ENCODE data around the gene FN1. TPM values are rescaled to one million over a fixed set of nuclear protein-coding genes. Genes with fewer than 3 reads are reported as not detected.
"Not testable (repeated sequence)": the region's sequence is repeated elsewhere in the genome, so short reads cannot be mapped to it uniquely, and the experiment has no call there.

Gene FN1
- total RNA-seq, 1 donor from 2014 or later = 77.7 TPM

DNA sequence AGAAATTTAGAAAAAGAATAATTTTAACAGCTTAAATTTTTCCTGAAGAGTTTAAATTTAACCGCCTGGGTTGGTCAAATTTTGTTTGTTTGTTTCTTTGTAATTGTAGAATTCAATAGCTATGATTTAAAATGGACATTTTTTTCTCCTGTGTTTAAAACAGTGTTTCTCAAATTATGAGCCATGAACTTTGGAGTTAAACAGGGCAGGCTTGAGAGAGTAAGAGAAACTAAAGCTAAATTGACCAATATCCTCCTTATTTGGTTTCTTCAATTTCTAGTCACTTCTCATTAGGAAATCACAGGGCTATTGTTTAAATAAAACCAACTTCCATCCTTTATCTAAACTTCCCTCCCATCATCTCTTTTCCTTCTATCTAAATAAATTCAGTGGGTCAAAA is 21.9 kb downstream of the FN1 start:
- no peak for DNase-seq
- intact Hi-C loops (cut with DNase I) = no loop called here
- ATAC-seq (ENCODE audit: poor library complexity) = no peak

DNA sequence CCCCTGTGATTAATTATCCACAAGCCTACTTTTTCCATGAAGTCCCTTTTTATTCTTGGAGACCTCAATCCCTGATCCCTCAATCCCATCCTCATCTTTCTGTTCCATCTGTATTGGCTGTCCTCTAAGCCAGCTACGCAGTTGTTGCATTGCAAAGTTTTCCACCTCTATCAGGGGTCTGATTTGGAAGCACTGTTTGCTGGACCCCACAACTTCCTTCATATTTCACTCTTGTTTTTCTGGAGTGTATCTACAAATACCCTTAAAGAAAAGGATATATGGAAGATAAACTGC is 22.4 kb downstream of the FN1 start:
- ATAC-seq (ENCODE audit: poor library complexity) (no peak), DNase-seq (no peak)
- intact Hi-C loops (cut with DNase I) = no loop called here

DNA sequence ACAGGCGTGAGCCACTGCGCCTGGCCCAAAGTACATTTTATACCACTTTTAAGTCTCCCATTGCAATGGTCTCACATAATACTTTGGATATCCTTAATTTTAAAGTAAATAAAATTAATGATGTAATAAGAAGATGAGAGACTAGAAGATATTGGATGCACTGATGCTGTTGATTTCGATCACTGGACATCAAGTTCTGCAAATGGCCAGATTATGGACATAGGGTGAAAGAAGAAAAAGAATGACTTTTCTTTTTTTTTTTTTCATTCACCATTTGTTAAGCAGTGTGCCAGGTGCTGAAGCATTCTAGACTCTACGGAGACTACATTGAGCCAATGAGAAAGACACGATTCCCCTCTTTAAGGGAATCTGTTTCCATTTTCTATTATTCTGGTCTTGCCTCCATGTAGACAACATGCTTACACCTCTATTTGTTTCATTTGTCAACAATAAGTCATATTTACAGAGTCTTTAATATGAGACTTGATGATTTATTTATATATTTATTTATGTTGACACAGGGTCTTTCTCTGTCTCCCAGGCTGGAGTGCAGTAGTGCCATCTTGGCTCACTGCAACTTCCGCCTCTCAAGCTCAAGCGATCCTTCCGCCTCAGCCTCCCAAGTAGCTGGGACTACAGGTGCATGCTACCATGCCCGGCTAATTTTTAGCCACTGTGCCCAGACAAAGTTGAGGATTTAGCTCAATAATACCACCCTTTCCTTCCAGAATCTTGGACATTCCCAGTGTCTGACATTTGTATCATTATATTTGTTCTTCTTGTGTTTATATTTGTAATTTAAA is 23.7 kb downstream of the FN1 start:
- intact Hi-C loops (cut with DNase I) = no loop called here
- DNase-seq (no peak), ATAC-seq (ENCODE audit: poor library complexity) (no peak)

DNA sequence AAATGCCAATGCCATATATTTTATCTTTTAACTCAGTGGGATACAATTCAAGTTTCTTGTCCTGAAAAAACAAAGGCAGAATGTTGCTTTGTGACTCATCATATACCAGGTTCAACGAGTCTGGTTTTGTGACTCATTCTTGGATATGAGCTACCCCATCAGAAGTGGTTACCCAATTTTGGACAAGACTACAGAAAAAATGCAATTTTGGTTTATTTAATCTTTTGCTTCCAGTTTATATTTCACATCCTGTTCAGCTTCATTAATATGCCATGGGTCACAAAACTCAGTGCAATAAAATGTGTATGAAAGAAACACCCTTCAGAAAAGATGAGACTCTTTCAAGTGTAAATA is 25.0 kb downstream of the FN1 start:
- DNase-seq = no peak
- intact Hi-C loops (cut with DNase I) = no loop called here
- ATAC-seq (ENCODE audit: poor library complexity) = no peak

DNA sequence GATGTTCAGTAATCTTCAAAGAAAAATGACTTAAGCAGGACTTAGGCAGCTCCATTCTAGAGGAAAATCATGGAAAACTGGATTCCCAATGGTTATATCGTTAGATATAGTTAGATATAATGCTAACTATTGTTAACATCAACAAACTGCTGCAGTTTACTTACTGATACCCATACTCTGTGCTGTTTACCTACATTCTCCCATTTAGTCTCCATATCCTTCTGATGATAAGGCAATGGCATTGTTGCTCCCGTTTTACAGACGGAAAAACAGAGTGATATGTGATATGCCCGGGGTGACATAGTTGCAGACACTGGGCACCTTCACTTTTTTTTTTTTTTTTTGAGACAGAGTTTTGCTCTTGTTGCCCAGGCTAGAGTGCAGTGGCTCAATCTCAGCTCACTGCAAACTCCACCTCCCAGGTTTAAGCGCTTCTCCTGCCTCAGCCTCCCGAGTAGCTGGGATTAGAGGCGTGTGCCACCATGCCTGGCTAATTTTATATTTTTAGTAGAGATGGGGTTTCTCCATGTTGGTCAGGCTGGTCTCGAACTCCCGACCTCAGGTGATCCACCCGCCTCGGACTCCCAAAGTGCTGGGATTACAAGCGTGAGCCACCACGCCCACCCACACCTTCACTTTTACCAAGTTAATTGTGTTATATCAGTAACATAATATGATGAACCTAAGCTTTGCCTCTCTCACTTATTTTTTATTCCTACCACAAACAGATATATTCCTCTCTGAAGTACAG is 25.5 kb downstream of the FN1 start:
- DNase-seq; ATAC-seq (ENCODE audit: poor library complexity); intact Hi-C loops (cut with DNase I): not testable (repeated sequence)

DNA sequence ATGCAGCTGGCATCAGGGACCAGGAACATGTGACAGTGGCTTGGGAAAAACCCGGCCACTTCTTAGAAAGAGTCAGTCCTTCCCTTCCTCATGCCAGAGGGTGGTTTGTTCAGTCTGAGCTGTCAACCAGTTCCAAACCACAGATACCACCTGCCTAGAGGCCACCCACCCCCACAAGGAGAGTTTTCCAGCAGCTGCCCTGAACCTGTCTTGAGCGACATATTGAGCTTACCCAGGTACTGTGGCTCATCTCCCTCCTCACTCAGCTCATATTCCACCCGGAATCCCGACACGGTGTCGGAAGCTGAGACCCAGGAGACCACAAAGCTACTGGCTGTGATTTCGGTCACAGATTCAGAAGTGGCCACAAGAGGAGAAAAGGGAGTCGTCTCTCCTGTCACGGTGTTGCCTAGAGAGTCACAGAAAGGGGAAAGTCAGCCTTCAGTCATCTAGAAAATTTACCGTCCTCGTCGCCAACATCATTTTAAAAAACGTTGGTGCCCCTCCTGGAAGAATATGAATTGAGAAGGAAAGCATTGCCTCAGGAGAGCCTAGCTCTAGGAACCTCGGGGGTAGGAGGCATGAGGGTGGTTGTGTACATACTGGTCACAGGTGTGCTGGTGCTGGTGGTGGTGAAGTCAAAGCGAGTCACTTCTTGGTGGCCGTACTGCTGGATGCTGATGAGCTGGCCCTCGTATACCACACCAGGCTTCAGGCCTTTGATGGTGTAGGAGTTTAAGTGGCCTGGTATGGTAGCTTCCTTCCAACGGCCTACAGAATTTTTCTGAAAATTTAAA is 26.3 kb downstream of the FN1 start:
- intact Hi-C loops (cut with DNase I) = no loop called here
- no peak for ATAC-seq (ENCODE audit: poor library complexity)
- no peak for DNase-seq

DNA sequence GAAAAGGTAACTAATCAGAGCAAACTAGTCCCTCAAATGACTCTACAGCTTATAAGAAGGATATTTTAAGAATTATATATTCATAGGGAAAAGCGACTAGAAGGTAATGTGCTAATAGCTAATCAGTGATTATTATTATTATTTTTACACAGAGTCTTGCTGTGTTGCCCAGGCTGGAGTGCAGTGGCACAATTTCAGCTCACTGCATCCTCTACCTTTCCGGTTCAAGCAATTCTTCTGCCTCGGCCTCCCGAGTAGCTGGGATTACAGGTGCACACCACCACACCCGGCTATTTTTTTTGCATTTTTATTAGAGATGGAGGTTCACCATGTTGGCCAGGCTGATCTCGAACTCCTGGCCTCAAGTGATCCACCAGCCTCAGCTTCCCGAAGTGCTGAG is 27.4 kb downstream of the FN1 start:
- intact Hi-C loops (cut with DNase I); ATAC-seq (ENCODE audit: poor library complexity); DNase-seq: not testable (repeated sequence)

DNA sequence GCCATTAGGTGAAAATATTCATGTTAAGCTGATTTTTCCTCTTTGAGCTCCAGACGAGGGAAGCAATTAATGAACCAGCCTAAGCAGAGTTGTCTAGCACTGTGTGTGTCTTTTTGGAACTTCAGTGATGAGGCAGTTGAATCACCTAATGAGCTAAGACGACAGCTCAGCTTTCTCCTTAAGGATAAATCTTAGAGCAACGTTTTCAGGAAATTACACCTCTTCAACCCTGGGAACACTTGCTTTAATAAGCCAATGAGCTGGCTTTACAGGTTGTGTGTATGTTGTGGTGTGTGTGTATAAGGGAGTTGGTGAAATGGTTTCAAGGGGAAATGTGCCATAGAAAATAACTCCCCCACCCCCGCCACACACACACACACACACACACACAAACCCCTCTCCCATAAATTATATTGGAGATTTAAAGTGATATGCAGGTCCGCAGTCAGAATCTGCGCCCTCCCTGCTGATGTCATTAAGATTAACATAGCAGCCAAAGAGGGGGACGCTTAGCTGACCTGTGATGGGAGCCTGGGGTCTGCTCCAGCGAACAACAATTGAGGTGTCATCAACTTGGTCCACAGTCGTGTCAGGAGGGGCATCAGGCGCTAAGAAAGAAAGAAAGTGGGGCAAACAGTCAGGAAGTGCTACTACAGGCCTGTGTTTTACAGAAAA is 28.1 kb downstream of the FN1 start:
- intact Hi-C loops (cut with DNase I) = no loop called here

DNA sequence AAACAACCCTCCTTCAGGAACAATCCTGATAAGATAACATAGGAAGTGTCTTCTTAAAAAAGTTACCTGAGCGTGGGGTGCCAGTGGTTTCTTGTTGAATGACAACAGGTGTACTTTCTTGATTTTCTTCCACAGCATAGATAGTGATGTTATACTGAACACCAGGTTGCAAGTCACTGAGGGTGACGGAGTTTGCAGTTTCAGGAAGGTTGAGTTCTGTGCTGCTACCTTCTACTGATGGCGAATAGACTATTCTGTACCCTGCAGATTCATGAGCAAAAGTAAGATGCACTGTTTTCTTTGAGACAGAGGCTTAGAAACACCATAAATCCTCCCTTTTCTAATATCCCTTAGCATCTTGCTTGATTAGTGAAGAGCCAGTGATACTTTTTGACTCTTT is 28.8 kb downstream of the FN1 start:
- ATAC-seq (ENCODE audit: poor library complexity) = no peak
- intact Hi-C loops (cut with DNase I) = no loop called here
- DNase-seq = no peak

More for the DNA sequence above, 28.1 kb downstream of the FN1 start:
- no peak for DNase-seq
- ATAC-seq (ENCODE audit: poor library complexity) = no peak

DNA sequence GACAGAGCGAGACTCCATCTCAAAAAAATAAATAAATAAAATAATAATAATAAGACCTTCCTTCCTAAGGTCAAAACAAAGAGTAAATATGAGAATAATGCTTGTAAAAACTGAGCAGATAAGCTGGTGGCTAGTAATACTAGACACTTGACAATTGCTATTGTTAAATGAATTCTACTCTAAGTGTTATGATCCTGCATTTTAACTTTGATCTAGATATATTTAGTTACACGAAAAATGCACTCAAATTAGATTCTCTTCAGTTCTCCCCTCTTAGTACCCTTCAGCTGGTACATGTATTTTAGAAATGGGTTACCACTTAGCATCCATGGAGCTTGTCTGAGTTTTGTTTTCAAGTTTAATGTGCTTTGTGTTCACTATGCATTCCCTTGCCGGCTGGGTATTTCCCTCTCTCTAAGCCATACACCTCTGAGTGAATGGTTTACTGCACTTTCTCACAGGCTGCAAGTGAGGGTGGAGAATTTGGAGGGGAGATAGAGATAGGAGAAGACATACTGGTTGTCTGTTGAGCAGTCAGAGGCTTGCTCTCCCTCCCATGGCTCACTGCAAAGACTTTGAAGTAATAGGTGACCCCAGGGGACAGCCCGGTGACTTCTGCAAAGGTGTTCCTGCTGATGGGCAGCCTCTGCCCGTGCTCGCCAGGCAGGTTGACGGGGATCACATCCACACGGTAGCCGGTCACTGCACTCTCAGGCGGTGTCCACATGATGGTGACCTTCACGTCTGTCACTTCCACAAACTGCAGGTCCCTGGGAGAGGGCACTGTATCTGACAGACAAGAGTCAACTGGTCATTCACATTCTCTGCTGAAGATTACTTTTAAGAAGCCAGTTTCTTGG is 29.9 kb downstream of the FN1 start:
- intact Hi-C loops (cut with DNase I) = no loop called here
- DNase-seq = no peak
- ATAC-seq (ENCODE audit: poor library complexity) = no peak

DNA sequence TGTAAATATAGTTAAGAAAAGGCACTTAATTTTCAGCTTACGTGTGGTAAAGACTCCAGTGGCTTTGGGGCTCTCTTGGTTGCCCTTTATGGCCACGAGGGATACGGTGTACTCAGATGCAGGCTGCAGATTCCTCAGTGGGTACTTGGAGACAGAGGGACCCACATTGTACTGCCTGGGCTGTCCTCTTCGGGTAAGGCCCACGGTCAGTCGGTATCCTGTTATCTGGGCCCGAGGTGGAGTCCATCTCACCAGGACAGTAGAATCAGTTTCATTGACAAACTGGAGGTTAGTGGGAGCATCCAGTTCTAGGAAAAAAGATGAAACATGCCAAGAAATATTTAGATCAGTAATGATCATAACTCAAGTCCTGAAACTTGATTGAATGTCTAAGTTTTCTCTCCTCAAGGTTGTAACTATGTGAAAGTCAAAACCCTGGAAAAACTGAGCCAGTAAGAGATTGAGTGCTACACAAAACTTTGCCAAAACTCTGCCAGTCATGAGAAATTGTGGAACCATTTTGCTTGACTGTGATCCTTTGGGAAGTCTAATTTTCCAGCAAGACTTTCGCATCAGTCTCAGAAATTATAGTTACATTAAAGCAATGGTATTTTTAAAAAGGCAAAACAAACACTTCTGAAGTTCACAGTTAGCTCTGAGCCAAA is 31.4 kb downstream of the FN1 start:
- ATAC-seq (ENCODE audit: poor library complexity) (no peak), DNase-seq (no peak)
- intact Hi-C loops (cut with DNase I) = no loop called here

DNA sequence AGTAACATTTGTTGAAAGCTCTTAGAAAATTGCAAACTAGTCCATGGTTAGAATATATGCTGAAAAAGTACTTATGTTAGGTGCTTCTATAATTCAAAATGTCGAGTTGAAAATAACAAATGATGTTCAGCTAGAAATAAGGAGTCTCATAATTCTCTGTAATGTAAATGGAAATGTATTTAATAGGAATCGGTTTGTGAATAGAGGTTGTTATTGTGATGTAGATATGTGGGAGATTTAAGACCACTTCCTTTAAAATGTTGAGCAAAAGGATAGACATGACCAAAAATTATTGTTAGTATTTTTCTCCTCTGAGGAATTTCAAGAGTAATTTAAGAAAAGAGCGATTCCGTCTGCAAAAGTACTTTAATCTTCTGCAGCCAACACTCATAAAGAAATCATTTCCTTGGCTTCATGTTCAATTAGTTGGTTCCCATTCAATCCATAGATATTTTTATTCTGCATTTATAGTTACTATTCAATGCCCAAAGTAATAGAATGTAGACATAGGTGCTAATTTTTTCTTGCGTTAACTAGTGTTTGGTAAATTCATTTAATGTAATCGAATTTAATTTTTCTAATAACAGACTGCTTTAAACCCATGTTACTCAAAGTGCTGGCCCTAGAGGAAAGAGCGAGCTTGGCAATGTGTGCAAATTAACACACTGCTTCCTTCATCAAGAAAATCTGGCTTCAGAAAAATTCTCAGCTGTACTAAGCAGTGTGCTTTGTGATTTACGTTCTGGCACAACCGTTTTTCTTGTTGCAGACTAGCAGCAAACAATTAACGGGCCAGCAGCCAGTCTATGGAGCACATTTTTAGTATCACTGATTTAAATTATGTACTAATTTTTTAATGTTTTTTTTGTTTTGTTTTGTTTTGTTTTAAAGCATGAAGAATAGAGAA is 32.2 kb downstream of the FN1 start:
- no peak for ATAC-seq (ENCODE audit: poor library complexity)
- intact Hi-C loops (cut with DNase I) = no loop called here
- DNase-seq = no peak

DNA sequence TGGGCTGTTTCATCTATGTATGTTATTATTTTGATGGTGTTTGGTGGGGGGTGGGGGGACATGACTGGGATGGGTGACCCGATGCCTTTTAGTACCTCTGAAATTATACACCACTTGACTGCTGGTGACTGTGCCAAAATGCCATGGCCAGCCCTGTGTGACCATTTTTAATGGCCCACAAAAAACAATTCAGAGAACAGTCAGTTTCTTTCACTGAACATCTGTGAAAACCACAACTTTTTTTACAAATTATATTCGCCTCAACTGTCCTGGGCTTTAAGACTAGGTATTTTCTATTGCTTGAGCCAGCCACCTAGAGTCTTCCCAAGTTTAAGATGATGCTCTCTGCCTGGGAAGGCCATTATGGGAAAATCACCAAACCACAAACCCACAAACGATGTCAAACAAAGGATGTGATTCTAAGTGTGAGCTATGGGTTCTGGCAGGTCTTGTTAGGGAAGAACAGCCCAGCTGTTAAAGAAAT is 33.9 kb downstream of the FN1 start:
- intact Hi-C loops (cut with DNase I) = no loop called here
- DNase-seq (no peak), ATAC-seq (ENCODE audit: poor library complexity) (no peak)

DNA sequence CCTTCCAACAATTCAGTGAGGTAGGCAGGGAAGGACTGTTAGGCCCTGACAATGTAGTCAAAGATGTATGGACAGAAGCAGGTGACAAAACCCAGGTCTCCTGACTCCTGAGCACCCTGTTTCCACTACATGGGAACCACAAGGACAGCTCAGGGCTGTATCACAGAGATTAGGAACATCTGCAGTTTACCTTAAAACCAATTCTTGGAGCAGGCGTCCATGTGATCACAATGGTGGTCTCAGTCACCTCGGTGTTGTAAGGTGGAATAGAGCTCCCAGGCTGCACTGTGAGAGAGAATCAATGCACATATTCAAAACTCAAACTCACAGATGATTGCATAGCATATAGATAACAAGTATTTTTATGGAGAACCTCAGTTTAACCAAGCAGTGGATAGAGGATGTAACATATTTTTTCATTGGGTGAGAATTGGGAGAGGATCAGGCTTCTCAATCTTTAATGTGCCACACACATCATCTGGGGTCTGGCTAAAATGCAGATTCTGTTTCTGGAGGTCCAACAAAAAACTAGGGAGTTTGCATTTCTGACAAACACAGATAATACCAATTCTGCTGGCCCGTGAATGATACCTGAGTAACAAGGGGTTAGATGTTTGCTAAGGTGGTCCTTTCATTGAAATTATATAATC is 36.7 kb downstream of the FN1 start:
- no peak for ATAC-seq (ENCODE audit: poor library complexity)
- intact Hi-C loops (cut with DNase I) = no loop called here
- no peak for DNase-seq

DNA sequence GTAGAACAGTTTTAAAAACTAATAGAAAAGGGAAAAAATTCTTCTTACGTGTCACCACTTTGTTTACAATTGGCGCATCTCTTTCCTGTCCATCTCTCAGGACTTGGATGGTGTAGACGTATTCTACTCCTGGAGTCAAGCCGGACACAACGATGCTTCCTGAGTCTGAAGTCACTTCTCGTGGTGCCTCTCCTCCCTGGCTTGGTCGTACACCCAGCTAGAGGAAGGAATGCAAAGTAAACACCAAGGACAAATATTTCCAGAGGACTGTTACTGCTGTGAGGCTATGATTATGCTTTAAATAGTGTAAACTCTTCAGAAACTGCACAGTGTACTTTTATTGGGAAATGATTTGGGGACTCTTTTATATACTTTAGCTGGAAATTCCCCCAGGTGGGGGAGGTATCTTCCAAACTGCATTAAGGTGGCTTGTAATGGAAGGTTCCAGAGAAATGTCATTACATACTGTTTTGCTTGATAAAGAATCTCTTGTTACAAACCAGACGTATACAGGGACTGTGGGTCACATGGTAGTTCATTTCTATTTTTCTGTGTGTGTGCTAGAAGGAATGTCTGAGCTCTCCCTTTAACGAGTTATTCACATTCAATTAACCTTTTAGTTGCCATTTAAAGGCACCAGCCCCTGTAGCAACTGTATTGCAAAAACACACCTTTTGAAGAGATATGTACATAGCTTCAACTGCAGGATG is 38.1 kb downstream of the FN1 start:
- intact Hi-C loops (cut with DNase I) = no loop called here
- no peak for DNase-seq
- no peak for ATAC-seq (ENCODE audit: poor library complexity)

Data from Right ventricle myocardium superior (tissue), 1 donor.